NB4 (cell line): ENCODE data around the gene RAB40C.

Experiments
- POLR2A ChIP-seq: IDR thresholded peaks from 2 replicates; pipeline ENCODE4 v1.6.1; 2011; ENCODE audit warnings: mild to moderate bottlenecking; ENCODE audit not compliant: insufficient read length; ENCODE audit errors: extremely low read depth
- TF ChIP-seq, protein P1 (sequence below): IDR thresholded peaks from one replicate; pipeline ENCODE4 v1.5.1; 2012; ENCODE audit warnings: low read depth, low read length

- TF ChIP-seq, protein P1, sequence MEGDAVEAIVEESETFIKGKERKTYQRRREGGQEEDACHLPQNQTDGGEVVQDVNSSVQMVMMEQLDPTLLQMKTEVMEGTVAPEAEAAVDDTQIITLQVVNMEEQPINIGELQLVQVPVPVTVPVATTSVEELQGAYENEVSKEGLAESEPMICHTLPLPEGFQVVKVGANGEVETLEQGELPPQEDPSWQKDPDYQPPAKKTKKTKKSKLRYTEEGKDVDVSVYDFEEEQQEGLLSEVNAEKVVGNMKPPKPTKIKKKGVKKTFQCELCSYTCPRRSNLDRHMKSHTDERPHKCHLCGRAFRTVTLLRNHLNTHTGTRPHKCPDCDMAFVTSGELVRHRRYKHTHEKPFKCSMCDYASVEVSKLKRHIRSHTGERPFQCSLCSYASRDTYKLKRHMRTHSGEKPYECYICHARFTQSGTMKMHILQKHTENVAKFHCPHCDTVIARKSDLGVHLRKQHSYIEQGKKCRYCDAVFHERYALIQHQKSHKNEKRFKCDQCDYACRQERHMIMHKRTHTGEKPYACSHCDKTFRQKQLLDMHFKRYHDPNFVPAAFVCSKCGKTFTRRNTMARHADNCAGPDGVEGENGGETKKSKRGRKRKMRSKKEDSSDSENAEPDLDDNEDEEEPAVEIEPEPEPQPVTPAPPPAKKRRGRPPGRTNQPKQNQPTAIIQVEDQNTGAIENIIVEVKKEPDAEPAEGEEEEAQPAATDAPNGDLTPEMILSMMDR = no peak
- TF ChIP-seq POLR2A = no peak
Observed at GRCh38 chr16:569445-570254, 20.2 kb upstream of the RAB40C start, which contains the start of gene PIGQ.
